Activated T-cell treated with anti-CD3 and anti-CD28 coated beads, Interleukin-2, amount 50 U/mL, for 4 hours (primary cell): ENCODE measurements around the gene KLRC3. TPM values are rescaled to one million over a fixed set of nuclear protein-coding genes. Genes with fewer than 3 reads are reported as not detected.
"Not testable (repeated sequence)": the region's sequence is repeated elsewhere in the genome, so short reads cannot be mapped to it uniquely, and the experiment has no call there.

Experiments
- ATAC-seq, 2 donors: fragments of 200-7000 bp; cut with Tn5 transposase; one replicate each; pipeline ENCODE4 v1.10.0; 2021
- DNase-seq: peaks from one replicate; pipeline ENCODE4 v3.0.0-alpha.2; 2020
- H3K27me3 Mint-ChIP-seq: one replicate; pipeline ENCODE4 v1.8.0; 2021; ENCODE audit warnings: low read depth, mixed read lengths
- H3K36me3 Mint-ChIP-seq: one replicate; pipeline ENCODE4 v1.8.0; 2022; ENCODE audit warnings: mixed read lengths; ENCODE audit not compliant: insufficient read depth
- H3K4me1 Mint-ChIP-seq: one replicate; pipeline ENCODE4 v1.8.0; 2021; ENCODE audit warnings: low read depth, mixed read lengths
- H3K4me3 Mint-ChIP-seq: one replicate; pipeline ENCODE4 v1.8.0; 2021; ENCODE audit warnings: mild to moderate bottlenecking, moderate library complexity, mixed read lengths
- H3K9me3 Mint-ChIP-seq: one replicate; pipeline ENCODE4 v1.8.0; 2021; ENCODE audit warnings: mixed read lengths
- total RNA-seq, 3 donors: library from RNA; stranded (reverse); gene quantifications; one replicate each; pipeline ENCODE4 v1.2.1, GENCODE V29; 2021

The KLRC3 gene
- total RNA-seq: under 1 TPM in 2 of 3 donors, not detected in 1; 0.46 to 0.47 TPM

- H3K9me3 Mint-ChIP-seq, H3K4me3 Mint-ChIP-seq, H3K4me1 Mint-ChIP-seq, H3K27me3 Mint-ChIP-seq, H3K36me3 Mint-ChIP-seq, DNase-seq: not testable (repeated sequence)
- ATAC-seq: peak in 1 of 2 donors; percentile 35
Observed at GRCh38 chr12:10420334-10420733, at the start of gene KLRC3. Gene KLRC3 (minus strand): TSS chr12:10420595. CDS start chr12:10420550, 45 bp downstream.

DNA sequence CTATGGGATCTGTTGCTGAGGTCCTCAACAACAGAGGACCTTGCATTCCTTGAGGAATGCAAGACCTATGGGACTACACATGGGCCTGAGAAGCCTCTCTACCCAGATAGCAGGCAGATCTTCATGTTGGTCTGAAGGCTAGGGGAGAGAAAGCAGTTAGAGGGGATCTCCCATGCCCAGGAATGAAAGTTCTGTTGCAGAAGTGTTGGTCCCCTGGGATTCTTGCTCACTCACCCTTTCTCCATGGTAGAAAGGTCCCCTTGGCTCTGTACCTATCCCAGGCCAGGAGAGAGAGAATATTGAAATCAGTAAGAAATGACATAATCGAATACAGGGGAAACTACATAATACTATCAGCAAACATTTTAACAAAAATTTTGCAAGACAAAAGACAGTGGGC lies 49.3 kb upstream of the KLRC3 start:
- ATAC-seq (no peak), DNase-seq (no peak)
- H3K4me3 Mint-ChIP-seq: no peak overlapping the region
- peaks cover 13% of the 10 kb centered on the region for H3K27me3 Mint-ChIP-seq
- H3K4me1 Mint-ChIP-seq: no peaks in the 10 kb centered on the region
- no peaks in the 10 kb centered on the region for H3K36me3 Mint-ChIP-seq
- H3K9me3 Mint-ChIP-seq: peaks cover 6% of the 10 kb centered on the region

DNA sequence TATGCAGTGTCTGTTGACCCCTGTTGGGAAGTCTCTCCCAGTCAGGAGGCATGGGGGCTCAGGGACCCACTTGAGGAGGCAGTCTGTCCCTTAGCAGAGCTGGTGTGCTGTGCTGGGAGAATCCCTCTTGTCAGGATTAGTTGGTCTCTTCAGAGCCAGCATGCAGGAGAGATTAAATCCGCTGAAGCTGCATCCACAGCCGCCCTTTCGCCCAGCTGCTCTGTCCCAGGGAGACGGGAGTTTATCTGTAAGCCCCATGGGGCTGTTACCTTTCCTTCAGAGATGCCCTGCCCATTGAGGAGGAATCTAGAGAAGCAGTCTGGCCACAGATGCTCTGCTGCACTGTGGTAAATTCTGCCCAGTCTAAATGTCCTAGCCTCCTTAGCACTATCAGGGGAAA lies 45.9 kb upstream of the KLRC3 start:
- Mint-ChIP-seq H3K27me3 (peaks cover 17% of the 10 kb centered on the region), H3K4me1 (no peaks in the 10 kb centered on the region), H3K4me3 (no peak overlapping the region), H3K36me3 (no peaks in the 10 kb centered on the region), H3K9me3 (peaks cover 7% of the 10 kb centered on the region)
- ATAC-seq (no peak), DNase-seq (no peak)

DNA sequence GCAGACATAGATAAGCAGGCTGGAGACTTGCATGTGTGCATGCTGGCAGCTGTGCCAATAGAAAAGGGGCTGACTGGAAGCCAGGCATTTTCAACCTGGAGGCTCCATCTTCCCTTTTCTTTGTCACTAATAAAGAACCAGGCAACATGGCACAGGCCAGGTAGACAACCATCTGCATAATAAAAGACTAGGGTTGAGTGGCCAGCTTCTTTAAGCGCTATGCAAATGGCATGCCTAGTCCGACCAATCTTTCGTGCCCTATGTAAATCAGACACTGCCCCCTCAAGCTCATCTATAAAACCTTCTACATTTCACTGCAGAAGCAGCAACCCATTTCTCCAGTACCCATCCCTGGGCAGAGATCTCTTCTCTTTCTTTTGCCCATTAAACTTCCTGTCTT lies 37.4 kb upstream of the KLRC3 start:
- Mint-ChIP-seq H3K4me1 (no peaks in the 10 kb centered on the region), H3K27me3 (peaks cover 3% of the 10 kb centered on the region), H3K9me3 (peaks cover 36% of the 10 kb centered on the region), H3K36me3 (no peaks in the 10 kb centered on the region), H3K4me3 (no peak overlapping the region)
- DNase-seq (no peak), ATAC-seq (no peak)

- Mint-ChIP-seq H3K9me3 (peaks cover 32% of the 10 kb centered on the region), H3K27me3 (peaks cover 1% of the 10 kb centered on the region), H3K4me3 (no peak overlapping the region), H3K4me1 (no peaks in the 10 kb centered on the region), H3K36me3 (no peaks in the 10 kb centered on the region)
- ATAC-seq (no peak), DNase-seq (no peak)
Observed at GRCh38 chr12:10456856-10457255, 36.5 kb upstream of the KLRC3 start.

- no peak overlapping the region for H3K4me3 Mint-ChIP-seq
- H3K9me3 Mint-ChIP-seq: peaks cover 30% of the 10 kb centered on the region
Observed at GRCh38 chr12:10455766-10456165, 35.4 kb upstream of the KLRC3 start.

DNA sequence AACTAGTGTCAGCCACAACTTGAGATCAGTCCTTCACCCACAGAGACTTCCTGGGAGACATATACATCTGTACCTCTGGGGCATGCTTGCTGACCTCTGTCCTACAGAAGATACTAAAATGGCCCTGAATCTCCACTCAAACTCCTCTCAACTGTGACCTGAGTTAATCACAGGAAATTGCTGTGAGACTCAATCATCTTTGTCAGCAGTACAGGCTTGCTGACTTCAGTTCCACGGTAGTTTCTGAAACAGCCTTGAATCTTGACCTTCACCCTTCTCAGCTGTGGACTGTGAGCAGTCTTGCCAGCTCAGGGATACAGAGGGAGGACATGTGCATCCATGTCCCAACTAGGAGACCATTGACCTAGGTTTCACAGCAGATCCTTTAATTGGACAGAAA lies 34.1 kb upstream of the KLRC3 start:
- Mint-ChIP-seq H3K4me3 (no peak overlapping the region), H3K4me1 (no peaks in the 10 kb centered on the region), H3K36me3 (no peaks in the 10 kb centered on the region), H3K27me3 (peaks cover 1% of the 10 kb centered on the region), H3K9me3 (peaks cover 27% of the 10 kb centered on the region)
- no peak for DNase-seq
- ATAC-seq: no peak

More at GRCh38 chr12:10455766-10456165, 35.4 kb upstream of the KLRC3 start:
- DNase-seq: no peak
- Mint-ChIP-seq H3K36me3 (no peaks in the 10 kb centered on the region), H3K27me3 (peaks cover 1% of the 10 kb centered on the region), H3K4me1 (no peaks in the 10 kb centered on the region)
- no peak for ATAC-seq

DNA sequence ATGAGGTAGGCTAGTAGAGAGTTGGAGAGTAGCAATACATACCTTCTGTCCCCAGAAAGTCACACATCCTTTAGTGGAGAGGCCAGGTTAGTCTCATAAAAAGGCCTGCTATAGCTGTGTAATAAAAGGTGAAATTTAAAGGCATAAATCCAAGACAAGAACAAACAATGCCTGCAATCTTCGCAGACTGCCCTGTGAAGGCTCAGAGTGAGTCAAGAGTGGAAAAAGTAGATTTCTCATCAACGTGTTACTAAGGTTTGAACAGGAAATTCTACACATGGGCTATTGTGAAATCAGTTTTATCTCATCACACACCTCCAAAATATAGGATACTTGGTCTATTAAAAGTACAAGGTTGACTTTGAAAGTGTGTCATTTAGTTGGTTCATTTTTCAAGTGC lies 32.8 kb upstream of the KLRC3 start, which contains the start of gene KLRC1:
KLRC1 (minus strand) TSS at position 222 of the 400 bp plus-strand sequence. CDS start 2,221 bp downstream, outside the sequence.
- Mint-ChIP-seq H3K9me3 (peaks cover 22% of the 10 kb centered on the region), H3K36me3 (no peaks in the 10 kb centered on the region), H3K4me1 (no peaks in the 10 kb centered on the region), H3K27me3 (no peaks in the 10 kb centered on the region), H3K4me3 (peak within 1 kb of the TSS; percentile 40)
- no peak for DNase-seq
- ATAC-seq: peak in 1 of 2 donors; percentile 10

- no peaks in the 10 kb centered on the region for H3K4me1 Mint-ChIP-seq
- no peaks in the 10 kb centered on the region for H3K27me3 Mint-ChIP-seq
- H3K36me3 Mint-ChIP-seq: no peaks in the 10 kb centered on the region
- ATAC-seq (no peak), DNase-seq (no peak)
- no peak overlapping the region for H3K4me3 Mint-ChIP-seq
- H3K9me3 Mint-ChIP-seq: no peaks in the 10 kb centered on the region
Observed at GRCh38 chr12:10448236-10448635, 27.8 kb upstream of the KLRC3 start.

DNA sequence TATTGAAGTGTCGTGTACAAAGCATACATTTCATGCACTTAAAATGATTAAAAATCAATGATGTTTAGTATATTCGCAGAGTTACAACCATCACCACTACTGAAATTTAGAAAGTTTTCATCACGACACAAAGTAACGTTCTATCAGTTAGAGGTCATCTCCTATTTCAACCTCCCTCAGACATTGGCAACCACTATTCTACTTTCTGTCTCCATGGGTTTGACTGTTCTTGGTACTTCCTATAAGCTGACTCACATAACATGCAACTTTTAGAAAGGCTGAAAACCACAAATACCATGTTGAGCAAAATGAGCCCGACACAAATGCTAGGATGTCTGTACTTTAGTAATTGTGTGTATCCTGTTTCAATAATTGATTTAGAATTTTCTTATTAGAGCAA lies 25.7 kb upstream of the KLRC3 start:
- not testable (repeated sequence) for H3K4me3 Mint-ChIP-seq, H3K9me3 Mint-ChIP-seq, H3K4me1 Mint-ChIP-seq, DNase-seq, H3K27me3 Mint-ChIP-seq, H3K36me3 Mint-ChIP-seq
- peak; percentile 34 to 61 for ATAC-seq

- not testable (repeated sequence) for H3K36me3 Mint-ChIP-seq, H3K4me3 Mint-ChIP-seq, ATAC-seq, H3K9me3 Mint-ChIP-seq, H3K27me3 Mint-ChIP-seq, H3K4me1 Mint-ChIP-seq, DNase-seq
Observed at GRCh38 chr12:10441144-10441543, 20.7 kb upstream of the KLRC3 start.

DNA sequence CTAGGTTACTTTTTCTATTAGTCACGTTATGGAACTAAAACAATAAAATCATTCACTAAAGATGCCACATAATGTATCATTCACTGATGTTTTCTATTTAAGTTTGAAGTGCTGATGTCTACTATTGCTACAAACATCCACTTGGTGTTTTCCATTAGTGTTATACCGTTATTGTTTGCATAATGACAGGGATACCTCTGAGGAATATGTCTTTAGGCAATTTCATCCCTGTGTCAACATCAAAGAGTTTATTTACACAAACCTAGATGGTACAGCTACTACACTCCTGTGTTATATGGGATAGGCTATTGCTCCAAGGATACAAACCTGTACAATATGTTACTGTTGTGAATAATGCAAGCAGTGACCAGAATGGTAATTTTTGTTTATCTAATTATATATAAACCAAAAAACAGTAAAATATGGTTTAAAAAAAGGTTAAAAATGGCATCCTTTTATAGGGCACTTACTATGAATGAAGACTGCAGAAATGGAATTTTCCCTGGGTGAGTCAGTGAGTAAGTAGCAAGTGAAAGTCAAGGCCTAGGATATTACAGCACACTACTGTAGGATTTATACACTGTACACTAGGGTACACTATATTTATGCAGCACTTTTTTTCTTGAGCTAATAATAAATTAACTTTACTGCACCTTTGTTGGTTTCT lies 19.3 kb upstream of the KLRC3 start:
- ATAC-seq, DNase-seq, H3K4me1 Mint-ChIP-seq, H3K4me3 Mint-ChIP-seq, H3K9me3 Mint-ChIP-seq, H3K27me3 Mint-ChIP-seq, H3K36me3 Mint-ChIP-seq: not testable (repeated sequence)

DNA sequence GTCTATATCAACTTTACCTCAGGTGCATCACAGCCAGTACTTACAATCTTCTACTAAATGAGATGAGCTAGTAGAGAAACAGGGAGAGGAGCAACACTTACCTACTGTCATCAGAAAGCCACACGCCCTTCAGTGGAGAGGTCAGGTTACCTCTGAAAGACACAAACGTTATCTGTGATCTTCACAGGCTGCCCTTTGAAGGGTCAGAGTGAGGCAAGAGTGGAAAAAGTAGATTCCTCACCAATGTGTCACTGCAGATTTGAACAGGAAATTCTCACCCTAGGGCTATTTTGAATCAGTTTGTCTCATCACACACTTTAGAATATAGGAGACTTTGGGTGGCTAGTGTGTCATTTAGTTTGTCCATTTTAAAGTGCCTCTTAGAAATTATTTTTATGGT lies 17.2 kb upstream of the KLRC3 start:
- H3K4me3 Mint-ChIP-seq, DNase-seq, H3K9me3 Mint-ChIP-seq, H3K4me1 Mint-ChIP-seq, ATAC-seq, H3K36me3 Mint-ChIP-seq, H3K27me3 Mint-ChIP-seq: not testable (repeated sequence)

DNA sequence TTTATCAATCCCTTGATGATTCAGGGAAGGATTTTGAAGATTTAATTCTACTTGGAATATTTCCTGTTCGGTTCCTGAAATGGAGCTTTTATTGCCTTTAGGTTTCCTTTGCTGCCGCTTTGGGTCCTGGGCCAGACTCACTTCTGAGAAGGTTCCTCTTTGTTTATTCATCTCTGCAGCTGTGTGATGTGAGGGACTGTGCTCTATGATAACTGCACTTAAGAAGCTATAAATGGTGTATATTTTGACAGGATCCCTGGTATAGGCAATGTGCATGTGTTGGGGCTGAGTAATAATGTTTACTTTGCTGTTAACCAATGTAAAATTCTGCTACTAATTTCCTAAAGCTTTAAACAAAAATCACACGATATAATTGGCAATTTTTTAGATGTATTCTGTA lies 15.4 kb upstream of the KLRC3 start, which contains the start of gene KLRC2:
KLRC2 (minus strand) TSS at position 195 of the 400 bp plus-strand sequence; CDS start at position 171, 24 bp downstream.
- H3K9me3 Mint-ChIP-seq, H3K36me3 Mint-ChIP-seq, ATAC-seq, DNase-seq, H3K27me3 Mint-ChIP-seq, H3K4me3 Mint-ChIP-seq, H3K4me1 Mint-ChIP-seq: not testable (repeated sequence)

- not testable (repeated sequence) for H3K9me3 Mint-ChIP-seq, H3K4me3 Mint-ChIP-seq, H3K36me3 Mint-ChIP-seq, H3K4me1 Mint-ChIP-seq, H3K27me3 Mint-ChIP-seq, DNase-seq
- peak in 1 of 2 donors; percentile 72 for ATAC-seq
Observed at GRCh38 chr12:10430623-10431022, 10.2 kb upstream of the KLRC3 start.
